HepG2 (cell line): Measurements from ENCODE around the gene CELSR2. TPM values are rescaled to one million over a fixed set of nuclear protein-coding genes. Genes with fewer than 3 reads are reported as not detected.

Experiments used
- CREM ChIP-seq, 2 experiments: sonication (generic) in 1 of 2; formaldehyde crosslinking in 1 of 2; IDR thresholded peaks; 2 replicates each; pipeline versions ENCODE4 v1.4.0 to v1.6.1; 2016 to 2020; ENCODE audit warnings: antibody characterized with exemption in 1 of 2, mild to moderate bottlenecking in 1 of 2, missing genetic modification reagents in 1 of 2
- MIER2 ChIP-seq: IDR thresholded peaks from 2 replicates; pipeline ENCODE4 v1.6.1; 2016; ENCODE audit warnings: missing biosample characterization, missing genetic modification reagents
- MIER3 ChIP-seq: IDR thresholded peaks from 2 replicates; pipeline ENCODE4 v1.6.1; 2016; ENCODE audit warnings: missing compliant biosample characterization, borderline replicate concordance
- MIXL1 ChIP-seq: IDR thresholded peaks from 2 replicates; pipeline ENCODE4 v1.6.1; 2016
- SMARCE1 ChIP-seq: fragments of 450-650 bp; IDR thresholded peaks from 2 replicates; pipeline ENCODE4 v1.6.1; 2017; ENCODE audit warnings: borderline replicate concordance
- ZBTB21 ChIP-seq: sonication (generic); formaldehyde crosslinking; IDR thresholded peaks from 2 replicates; pipeline ENCODE4 v1.4.0; 2020; ENCODE audit warnings: missing genetic modification reagents
- ZBTB7A ChIP-seq: sonication (generic); formaldehyde crosslinking; IDR thresholded peaks from 2 replicates; pipeline ENCODE4 v1.8.0; 2022; ENCODE audit warnings: mild to moderate bottlenecking, missing genetic modification reagents
- ZFP90 ChIP-seq: sonication (generic); formaldehyde crosslinking; IDR thresholded peaks from 2 replicates; pipeline ENCODE4 v1.8.0; 2022; ENCODE audit warnings: missing genetic modification reagents, mild to moderate bottlenecking, inconsistent platforms, borderline replicate concordance
- polyA plus RNA-seq, 8 experiments: library from polyadenylated mRNA; depleted of rRNA in 3 of 8; stranded (reverse) in 7 of 8; unstranded in 1 of 8; fragments of >200 nt; fragmentation: Illumina TruSeq in 4 of 8; extraction: Trizol in 4 of 8; gene quantifications; 2 replicates each; pipeline versions ENCODE4 v1.2.1 to v1.2.3, GENCODE V29; 2011 to 2016; ENCODE audit warnings: low read depth in 4 of 8, missing spikeins in 1 of 8, mixed read lengths in 1 of 8; ENCODE audit not compliant: insufficient read depth in 1 of 8
- total RNA-seq, 5 experiments: library from RNA; depleted of rRNA; stranded (reverse); fragments of >200 nt; fragmentation: Illumina TruSeq; extraction: Trizol; gene quantifications; 2 replicates each; pipeline ENCODE4 v1.2.3, GENCODE V29; 2016; ENCODE audit warnings: low read depth in 1 of 5
- TF ChIP-seq, protein P1 (sequence below): sonication (generic); formaldehyde crosslinking; IDR thresholded peaks from 2 replicates; pipeline ENCODE4 v1.5.1; 2020; ENCODE audit warnings: missing genetic modification reagents, mild to moderate bottlenecking, borderline replicate concordance
- TF ChIP-seq, protein P2 (sequence below): sonication (generic); formaldehyde crosslinking; IDR thresholded peaks from 2 replicates; pipeline ENCODE4 v1.4.0; 2020; ENCODE audit warnings: missing genetic modification reagents
- TF ChIP-seq, protein P3 (sequence below): sonication (generic); formaldehyde crosslinking; IDR thresholded peaks from 2 replicates; pipeline ENCODE4 v1.5.1; 2020; ENCODE audit warnings: missing genetic modification reagents, mild to moderate bottlenecking, borderline replicate concordance
- TF ChIP-seq, protein P4 (sequence below): sonication (generic); formaldehyde crosslinking; IDR thresholded peaks from 2 replicates; pipeline ENCODE4 v1.4.0; 2020; ENCODE audit warnings: mild to moderate bottlenecking, missing genetic modification reagents, borderline replicate concordance
- TF ChIP-seq, protein P5 (sequence below): sonication (generic); formaldehyde crosslinking; IDR thresholded peaks from 2 replicates; pipeline ENCODE4 v1.8.0; 2023; ENCODE audit warnings: mild to moderate bottlenecking, missing genetic modification reagents

The CELSR2 gene
- total and polyA plus RNA-seq, 2 of the 13 experiments (the other 11 are each of a cell fraction or from before 2014, with no cell fraction given), result 4.0 to 6.6 TPM

DNA sequence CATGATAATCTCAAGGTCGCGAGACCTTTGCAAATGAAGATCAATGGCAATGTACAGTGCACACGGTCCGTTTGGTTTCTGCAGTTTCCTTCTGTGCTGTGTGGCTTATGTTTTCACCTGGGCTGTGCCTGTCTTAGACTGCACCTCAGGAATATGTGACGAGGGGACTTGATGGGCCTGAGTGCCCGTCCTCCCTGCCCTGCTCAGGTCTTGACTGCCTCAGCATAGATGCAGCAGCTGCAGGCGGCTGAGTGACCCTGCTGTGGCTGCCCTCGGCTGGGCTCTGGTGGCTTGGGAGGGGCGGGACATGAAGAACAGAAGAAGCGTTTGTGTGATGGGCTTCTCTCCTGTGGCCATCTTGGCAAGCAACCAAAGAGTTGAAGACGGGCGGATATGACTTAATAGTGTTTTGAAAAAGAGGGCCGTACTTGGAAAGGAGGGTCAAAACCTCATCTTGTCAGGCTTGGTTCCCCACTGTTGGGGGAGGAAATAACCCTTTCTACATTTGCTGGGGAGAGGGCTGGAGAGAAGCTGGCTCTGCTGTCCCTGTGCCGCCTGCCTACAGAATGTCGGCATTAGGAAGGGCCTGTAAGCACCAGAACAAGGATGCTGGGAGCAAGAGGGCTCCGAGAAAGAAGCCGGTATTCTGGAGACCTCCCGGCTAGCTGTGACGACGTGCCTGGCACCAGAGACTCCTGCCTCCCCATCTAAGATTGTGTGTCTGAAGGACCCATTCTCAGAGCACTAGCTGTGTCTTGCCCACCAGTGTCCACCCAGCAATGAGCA is 50.4 kb downstream of the CELSR2 start (continued):
- TF ChIP-seq, protein P1, sequence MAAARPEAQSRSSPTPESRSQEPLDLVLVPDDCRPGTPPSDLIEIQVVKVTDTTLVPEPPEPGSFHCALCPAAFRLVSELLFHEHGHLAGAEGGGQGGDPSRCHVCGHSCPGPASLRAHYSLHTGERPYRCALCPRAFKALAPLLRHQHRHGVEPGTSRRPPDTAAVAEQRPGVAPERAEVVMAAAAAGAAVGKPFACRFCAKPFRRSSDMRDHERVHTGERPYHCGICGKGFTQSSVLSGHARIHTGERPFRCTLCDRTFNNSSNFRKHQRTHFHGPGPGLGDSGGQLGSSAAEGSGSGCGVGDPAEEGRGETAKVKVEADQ (CRISPR knock-in tag), result no peak
- TF ChIP-seq ZFP90 (CRISPR knock-in tag) (no peak), CREM (IDR thresholded peaks at IDR 0.05) (no peak), CREM (CRISPR knock-in tag; IDR thresholded peaks at IDR 0.05) (no peak), MIER3 (CRISPR knock-in tag) (no peak), ZBTB21 (CRISPR knock-in tag) (peak; percentile 14; the same call in 1 of the 2 replicates), SMARCE1 (no peak), MIER2 (CRISPR knock-in tag) (peak; percentile 10; the same call in 1 of the 2 replicates), ZBTB7A (CRISPR knock-in tag) (0 out of 2 replicates have a peak, but pooled peaks have one; percentile 50), MIXL1 (CRISPR knock-in tag) (no peak; the same call in 1 of the 2 replicates)
- TF ChIP-seq, protein P2, sequence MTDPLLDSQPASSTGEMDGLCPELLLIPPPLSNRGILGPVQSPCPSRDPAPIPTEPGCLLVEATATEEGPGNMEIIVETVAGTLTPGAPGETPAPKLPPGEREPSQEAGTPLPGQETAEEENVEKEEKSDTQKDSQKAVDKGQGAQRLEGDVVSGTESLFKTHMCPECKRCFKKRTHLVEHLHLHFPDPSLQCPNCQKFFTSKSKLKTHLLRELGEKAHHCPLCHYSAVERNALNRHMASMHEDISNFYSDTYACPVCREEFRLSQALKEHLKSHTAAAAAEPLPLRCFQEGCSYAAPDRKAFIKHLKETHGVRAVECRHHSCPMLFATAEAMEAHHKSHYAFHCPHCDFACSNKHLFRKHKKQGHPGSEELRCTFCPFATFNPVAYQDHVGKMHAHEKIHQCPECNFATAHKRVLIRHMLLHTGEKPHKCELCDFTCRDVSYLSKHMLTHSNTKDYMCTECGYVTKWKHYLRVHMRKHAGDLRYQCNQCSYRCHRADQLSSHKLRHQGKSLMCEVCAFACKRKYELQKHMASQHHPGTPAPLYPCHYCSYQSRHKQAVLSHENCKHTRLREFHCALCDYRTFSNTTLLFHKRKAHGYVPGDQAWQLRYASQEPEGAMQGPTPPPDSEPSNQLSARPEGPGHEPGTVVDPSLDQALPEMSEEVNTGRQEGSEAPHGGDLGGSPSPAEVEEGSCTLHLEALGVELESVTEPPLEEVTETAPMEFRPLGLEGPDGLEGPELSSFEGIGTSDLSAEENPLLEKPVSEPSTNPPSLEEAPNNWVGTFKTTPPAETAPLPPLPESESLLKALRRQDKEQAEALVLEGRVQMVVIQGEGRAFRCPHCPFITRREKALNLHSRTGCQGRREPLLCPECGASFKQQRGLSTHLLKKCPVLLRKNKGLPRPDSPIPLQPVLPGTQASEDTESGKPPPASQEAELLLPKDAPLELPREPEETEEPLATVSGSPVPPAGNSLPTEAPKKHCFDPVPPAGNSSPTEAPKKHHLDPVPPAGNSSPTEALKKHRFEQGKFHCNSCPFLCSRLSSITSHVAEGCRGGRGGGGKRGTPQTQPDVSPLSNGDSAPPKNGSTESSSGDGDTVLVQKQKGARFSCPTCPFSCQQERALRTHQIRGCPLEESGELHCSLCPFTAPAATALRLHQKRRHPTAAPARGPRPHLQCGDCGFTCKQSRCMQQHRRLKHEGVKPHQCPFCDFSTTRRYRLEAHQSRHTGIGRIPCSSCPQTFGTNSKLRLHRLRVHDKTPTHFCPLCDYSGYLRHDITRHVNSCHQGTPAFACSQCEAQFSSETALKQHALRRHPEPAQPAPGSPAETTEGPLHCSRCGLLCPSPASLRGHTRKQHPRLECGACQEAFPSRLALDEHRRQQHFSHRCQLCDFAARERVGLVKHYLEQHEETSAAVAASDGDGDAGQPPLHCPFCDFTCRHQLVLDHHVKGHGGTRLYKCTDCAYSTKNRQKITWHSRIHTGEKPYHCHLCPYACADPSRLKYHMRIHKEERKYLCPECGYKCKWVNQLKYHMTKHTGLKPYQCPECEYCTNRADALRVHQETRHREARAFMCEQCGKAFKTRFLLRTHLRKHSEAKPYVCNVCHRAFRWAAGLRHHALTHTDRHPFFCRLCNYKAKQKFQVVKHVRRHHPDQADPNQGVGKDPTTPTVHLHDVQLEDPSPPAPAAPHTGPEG (CRISPR knock-in tag), result no peak
- TF ChIP-seq, protein P3, sequence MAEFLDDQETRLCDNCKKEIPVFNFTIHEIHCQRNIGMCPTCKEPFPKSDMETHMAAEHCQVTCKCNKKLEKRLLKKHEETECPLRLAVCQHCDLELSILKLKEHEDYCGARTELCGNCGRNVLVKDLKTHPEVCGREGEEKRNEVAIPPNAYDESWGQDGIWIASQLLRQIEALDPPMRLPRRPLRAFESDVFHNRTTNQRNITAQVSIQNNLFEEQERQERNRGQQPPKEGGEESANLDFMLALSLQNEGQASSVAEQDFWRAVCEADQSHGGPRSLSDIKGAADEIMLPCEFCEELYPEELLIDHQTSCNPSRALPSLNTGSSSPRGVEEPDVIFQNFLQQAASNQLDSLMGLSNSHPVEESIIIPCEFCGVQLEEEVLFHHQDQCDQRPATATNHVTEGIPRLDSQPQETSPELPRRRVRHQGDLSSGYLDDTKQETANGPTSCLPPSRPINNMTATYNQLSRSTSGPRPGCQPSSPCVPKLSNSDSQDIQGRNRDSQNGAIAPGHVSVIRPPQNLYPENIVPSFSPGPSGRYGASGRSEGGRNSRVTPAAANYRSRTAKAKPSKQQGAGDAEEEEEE, result 0 out of 2 replicates have a peak, but pooled peaks have one; percentile 23
- TF ChIP-seq, protein P4, sequence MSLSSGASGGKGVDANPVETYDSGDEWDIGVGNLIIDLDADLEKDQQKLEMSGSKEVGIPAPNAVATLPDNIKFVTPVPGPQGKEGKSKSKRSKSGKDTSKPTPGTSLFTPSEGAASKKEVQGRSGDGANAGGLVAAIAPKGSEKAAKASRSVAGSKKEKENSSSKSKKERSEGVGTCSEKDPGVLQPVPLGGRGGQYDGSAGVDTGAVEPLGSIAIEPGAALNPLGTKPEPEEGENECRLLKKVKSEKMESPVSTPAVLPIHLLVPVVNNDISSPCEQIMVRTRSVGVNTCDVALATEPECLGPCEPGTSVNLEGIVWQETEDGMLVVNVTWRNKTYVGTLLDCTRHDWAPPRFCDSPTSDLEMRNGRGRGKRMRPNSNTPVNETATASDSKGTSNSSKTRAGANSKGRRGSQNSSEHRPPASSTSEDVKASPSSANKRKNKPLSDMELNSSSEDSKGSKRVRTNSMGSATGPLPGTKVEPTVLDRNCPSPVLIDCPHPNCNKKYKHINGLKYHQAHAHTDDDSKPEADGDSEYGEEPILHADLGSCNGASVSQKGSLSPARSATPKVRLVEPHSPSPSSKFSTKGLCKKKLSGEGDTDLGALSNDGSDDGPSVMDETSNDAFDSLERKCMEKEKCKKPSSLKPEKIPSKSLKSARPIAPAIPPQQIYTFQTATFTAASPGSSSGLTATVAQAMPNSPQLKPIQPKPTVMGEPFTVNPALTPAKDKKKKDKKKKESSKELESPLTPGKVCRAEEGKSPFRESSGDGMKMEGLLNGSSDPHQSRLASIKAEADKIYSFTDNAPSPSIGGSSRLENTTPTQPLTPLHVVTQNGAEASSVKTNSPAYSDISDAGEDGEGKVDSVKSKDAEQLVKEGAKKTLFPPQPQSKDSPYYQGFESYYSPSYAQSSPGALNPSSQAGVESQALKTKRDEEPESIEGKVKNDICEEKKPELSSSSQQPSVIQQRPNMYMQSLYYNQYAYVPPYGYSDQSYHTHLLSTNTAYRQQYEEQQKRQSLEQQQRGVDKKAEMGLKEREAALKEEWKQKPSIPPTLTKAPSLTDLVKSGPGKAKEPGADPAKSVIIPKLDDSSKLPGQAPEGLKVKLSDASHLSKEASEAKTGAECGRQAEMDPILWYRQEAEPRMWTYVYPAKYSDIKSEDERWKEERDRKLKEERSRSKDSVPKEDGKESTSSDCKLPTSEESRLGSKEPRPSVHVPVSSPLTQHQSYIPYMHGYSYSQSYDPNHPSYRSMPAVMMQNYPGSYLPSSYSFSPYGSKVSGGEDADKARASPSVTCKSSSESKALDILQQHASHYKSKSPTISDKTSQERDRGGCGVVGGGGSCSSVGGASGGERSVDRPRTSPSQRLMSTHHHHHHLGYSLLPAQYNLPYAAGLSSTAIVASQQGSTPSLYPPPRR (CRISPR knock-in tag), result 0 out of 2 replicates have a peak, but pooled peaks have one; percentile 2
- TF ChIP-seq, protein P5, sequence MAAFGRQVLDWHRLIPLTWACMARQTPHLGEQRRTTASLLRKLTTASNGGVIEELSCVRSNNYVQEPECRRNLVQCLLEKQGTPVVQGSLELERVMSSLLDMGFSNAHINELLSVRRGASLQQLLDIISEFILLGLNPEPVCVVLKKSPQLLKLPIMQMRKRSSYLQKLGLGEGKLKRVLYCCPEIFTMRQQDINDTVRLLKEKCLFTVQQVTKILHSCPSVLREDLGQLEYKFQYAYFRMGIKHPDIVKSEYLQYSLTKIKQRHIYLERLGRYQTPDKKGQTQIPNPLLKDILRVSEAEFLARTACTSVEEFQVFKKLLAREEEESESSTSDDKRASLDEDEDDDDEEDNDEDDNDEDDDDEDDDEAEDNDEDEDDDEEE (CRISPR knock-in tag), result no peak
